T47D (cell line): ENCODE measurements around the gene TRMU.

Experiments
- DNase-seq, 2 experiments: peaks; one replicate each; pipeline versions ENCODE4 v3.0.0 to v3.0.0-alpha.2; 2011 to 2012; ENCODE audit warnings: low read depth in 1 of 2, low spot score in 1 of 2
- JUND ChIP-seq: IDR thresholded peaks from 2 replicates; pipeline ENCODE4 v1.6.1; 2012; ENCODE audit warnings: low read depth
- in situ Hi-C: cut with HindIII; loops from 2 replicates; pipeline ENCODE4 v1.10.0; 2016; ENCODE audit warnings: low sequenced_read_pairs, low pct_unique_long_range_greater_than_20kb

TRMU gene

DNA sequence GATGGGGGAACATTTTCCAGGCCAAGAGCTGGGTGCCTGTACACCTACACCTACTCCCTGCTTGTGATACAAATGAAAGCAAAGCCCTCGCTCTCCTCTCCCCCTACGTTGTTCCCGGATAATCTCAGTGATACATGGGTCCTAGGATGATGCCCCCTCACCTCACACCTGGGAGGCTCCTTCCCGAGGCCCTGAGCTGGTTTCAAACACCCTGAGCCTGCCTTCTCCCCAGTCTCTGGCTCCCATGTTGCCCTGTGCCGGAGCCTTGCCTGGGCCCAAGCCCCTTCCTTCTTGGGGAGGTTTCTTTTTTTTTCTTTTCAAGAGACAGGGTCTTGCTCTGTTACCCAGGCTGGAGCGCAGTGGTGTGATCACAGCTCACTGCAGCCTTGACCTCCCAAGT, 23.3 kb downstream of the TRMU start:
- in situ Hi-C loops: no loop called here

DNA sequence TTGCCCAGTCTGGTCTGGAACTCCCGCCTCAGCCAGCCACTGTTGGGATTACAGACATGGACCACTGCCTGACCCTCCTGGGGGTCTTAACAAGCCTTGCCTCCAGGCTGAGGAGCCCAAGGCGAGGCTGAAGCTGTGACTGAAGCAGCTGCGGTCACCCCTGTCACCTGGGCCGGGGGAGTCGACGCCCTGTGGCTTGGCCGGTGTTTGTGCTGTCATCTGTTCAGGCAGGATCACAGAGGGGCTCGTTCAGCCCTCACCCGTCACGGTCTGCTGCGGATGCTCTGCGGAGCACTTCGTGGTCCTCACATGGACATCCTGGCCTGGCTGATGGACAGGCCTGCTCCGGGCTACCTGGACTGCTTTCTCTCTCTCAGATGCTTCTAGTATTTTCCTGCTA, 23.8 kb downstream of the TRMU start:
- no peak for TF ChIP-seq JUND
- no peak for DNase-seq
- in situ Hi-C loops: no loop called here

More for the DNA sequence above, 23.3 kb downstream of the TRMU start:
- DNase-seq: no peak
- TF ChIP-seq JUND: no peak

GRCh38 chr22:46360097-46360496, 24.6 kb downstream of the TRMU start:
- no peak for TF ChIP-seq JUND
- DNase-seq: no peak
- in situ Hi-C loops: no loop called here

- DNase-seq: no peak
- no peak for TF ChIP-seq JUND
- in situ Hi-C loops: no loop called here
These were observed 25.4 kb downstream of the TRMU start for GRCh38 chr22:46360891-46361290.

GRCh38 chr22:46361826-46362202, 26.3 kb downstream of the TRMU start:
- DNase-seq: no peak
- no peak for TF ChIP-seq JUND

GRCh38 chr22:46362203-46362933, 26.9 kb downstream of the TRMU start:
- DNase-seq: no peak
- no peak for TF ChIP-seq JUND
- in situ Hi-C loops: no loop called here

More at GRCh38 chr22:46361826-46362202, 26.3 kb downstream of the TRMU start:
- in situ Hi-C loops: no loop called here

DNA sequence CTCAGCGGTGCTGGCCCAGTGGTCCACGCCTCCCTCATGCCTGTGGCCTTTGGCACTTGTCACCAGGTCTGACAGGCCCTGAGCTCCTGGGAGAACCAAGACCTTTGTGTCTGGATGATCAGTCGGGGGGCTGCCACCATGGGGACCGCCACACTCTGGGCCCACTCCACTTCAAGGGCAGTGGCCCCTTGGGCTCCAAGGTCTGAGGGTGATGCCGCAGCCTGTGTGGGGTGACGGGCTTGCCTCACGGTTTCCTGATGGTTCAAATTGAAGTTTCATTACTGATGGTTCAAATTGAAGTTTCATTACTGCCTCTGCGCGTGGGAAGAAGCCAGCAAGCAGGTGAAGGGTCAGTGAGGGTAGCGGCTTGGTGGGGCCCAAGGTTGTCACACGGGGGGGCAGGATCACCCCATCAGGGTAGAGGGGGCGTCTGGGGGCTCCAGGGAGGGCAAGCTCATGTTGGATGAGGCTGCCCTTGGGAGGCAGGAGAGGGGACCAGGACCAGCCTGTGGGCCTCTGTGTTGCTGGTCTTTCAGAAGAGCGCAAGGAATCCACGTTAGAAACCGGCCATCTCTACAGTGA, 27.5 kb downstream of the TRMU start:
- no peak for TF ChIP-seq JUND
- in situ Hi-C loops: no loop called here
- no peak for DNase-seq

DNA sequence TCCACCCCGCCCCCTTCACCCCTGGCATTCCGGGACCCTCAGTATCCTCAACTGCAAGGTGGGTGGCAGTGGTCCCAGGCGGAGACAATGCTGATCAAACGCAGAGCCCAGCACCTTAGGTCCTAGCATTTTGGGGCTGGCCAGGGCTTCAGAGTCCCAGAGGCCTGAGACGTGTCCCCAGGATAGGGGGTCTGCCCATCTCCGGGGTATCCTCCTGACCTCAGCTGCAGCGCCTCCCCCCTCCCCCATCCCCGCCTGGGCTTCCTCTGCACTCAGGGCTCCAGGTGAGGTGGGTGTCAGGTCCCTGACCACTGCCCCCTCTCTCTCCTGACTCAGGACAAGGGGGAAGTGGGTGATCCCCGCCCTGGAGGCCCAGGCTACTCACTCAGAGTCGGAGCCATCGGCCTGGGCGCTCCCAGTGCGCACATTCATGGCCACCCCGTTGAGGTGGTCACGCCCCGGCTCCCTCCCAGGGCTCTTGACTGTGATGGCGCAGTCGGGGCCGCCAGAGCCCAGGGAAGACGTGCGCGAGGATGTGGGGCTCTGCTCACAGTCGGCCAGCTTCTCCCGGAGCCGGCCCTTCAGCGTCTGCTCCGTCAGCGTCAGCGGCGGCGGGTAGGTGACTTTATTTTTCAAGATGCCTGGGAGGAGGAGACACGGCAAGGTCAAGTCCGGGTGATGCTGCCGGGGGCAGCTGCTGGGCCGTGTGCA, 28.3 kb downstream of the TRMU start:
- no peak for DNase-seq
- in situ Hi-C loops: no loop called here
- TF ChIP-seq JUND: no peak

DNA sequence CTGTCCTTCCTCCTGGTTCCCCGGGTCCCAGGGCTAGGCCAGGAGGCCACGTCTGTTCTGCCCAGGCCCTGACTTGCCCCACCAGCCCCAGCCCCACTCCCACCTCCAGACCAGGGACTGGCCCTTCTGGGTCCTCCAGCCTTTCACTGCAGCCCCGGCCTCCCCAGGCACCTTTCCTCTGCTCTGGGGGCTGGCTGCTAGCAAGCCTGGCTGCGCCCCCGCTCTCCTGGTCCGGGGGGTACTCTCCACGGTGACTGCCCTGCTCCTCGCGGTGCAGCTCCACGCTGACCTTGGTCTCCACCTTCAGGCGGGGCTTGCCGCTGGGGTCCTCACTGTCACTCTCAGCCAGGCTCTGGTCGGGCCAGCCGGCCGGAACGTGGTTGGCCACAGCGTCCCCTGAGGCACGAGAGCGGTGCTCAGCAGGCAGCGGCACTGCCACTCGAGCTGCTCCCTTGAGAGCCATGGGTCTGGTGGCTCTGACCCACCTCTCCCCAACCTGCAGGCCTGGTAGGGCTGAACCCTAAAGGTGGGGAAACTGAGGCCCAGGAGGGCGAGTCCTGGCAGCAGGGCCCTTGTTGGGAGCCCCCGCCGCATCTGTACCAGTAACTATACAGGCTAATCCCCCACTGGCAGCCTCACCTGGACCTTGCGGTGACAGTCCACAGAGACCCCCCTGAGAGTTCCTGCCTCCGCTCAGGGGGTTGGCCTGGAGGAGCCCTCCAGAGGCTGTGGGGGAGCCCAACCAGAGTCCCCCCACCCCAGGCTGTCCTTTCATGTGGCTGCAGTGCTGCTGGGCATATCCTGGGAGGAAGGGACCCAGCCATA, 29.0 kb downstream of the TRMU start:
- TF ChIP-seq JUND: no peak
- in situ Hi-C loops: no loop called here
- no peak for DNase-seq

GRCh38 chr22:46365166-46365624, 29.7 kb downstream of the TRMU start:
- DNase-seq: no peak
- in situ Hi-C loops: no loop called here
- no peak for TF ChIP-seq JUND

GRCh38 chr22:46366327-46366731, 30.8 kb downstream of the TRMU start:
- DNase-seq: no peak
- in situ Hi-C loops: no loop called here
- no peak for TF ChIP-seq JUND
